Measurements from ENCODE around the gene UTF1.

- no peak for TF ChIP-seq EZH2 (IDR thresholded peaks at IDR 0.05; ENCODE audit: borderline replicate concordance, insufficient read depth, low read depth, low read length, poor library complexity, severe bottlenecking)
- TF ChIP-seq CTCF (IDR thresholded peaks at IDR 0.05) = no peak
These were observed 47.0 kb upstream of the UTF1 start for GRCh38 chr10:133182791-133183645.
